Stimulated activated CD4-positive, alpha-beta T cell treated with anti-CD3 and anti-CD28 coated beads, Interleukin-4, amount 100 ng/mL, for 48 hours (primary cell): ENCODE measurements around the gene SEC63.
"Not testable (repeated sequence)": the region's sequence is repeated elsewhere in the genome, so short reads cannot be mapped to it uniquely, and the experiment has no call there.

Experiments used
- DNase-seq, 2 donors: peaks; one replicate each; pipeline ENCODE4 v3.0.0-alpha.2; 2020; ENCODE audit warnings: low read depth in 2 of 2

SEC63 gene, protein sequence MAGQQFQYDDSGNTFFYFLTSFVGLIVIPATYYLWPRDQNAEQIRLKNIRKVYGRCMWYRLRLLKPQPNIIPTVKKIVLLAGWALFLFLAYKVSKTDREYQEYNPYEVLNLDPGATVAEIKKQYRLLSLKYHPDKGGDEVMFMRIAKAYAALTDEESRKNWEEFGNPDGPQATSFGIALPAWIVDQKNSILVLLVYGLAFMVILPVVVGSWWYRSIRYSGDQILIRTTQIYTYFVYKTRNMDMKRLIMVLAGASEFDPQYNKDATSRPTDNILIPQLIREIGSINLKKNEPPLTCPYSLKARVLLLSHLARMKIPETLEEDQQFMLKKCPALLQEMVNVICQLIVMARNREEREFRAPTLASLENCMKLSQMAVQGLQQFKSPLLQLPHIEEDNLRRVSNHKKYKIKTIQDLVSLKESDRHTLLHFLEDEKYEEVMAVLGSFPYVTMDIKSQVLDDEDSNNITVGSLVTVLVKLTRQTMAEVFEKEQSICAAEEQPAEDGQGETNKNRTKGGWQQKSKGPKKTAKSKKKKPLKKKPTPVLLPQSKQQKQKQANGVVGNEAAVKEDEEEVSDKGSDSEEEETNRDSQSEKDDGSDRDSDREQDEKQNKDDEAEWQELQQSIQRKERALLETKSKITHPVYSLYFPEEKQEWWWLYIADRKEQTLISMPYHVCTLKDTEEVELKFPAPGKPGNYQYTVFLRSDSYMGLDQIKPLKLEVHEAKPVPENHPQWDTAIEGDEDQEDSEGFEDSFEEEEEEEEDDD

DNA sequence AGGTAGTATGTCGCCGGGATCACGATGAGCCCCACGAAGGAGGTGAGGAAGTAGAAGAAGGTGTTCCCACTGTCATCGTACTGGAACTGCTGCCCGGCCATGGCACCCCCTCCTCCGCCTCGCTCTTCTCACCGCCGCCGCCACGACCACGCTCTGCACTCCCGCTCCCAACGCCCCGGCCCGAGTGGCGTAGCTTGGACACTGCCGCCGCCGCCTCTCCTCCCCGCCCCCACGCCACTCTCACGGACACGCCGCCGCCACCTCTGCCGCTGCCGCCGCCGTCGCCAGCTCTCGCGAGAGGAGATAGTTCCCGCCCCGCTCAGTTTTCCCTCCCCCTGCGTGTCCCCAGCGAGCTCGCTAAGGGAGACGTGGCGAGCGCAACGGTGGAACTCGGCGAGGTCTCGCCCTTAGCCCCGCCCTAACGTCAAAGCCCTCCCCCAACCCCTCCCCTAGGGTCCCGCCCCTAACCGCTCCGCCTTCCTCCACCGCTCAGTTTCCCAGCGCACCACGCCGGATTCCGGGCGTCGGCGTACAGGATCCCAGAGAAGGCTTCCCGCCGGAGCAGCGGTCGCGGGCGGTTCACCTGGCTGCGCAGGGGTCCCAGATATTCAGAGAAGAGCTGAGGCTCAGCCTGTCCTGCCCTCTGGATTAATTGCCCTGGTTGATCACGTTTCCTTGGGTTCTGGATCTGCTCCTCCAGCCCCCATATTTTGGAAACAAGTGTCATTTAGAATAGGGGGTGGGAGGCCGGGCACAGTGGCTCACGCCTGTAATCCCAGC is at the start of gene SEC63:
SEC63 (minus strand) TSS at position 300 of the 780 bp plus-strand sequence; CDS start at position 101, 199 bp downstream.
- peak; percentile 96 to 97 for DNase-seq

DNA sequence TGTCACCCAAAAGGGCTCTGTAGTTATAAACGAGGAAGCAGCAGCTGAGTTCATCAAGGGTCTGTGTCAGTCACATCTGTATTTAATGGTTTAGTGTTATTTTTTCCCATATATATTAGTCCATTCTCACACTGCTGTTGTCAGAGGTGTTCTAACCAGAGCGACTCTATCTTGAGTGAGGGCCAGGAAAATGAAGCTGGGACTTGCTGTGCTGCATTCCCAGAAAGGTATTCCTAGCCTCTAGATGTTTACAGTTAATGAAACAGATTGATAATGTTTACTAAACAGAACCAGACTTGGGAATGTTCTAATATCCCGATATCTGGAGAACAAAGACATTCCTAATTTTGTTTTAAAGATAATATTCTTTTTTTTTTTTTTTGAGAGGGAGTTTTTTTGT is 48.0 kb upstream of the SEC63 start:
- DNase-seq, result no peak

DNA sequence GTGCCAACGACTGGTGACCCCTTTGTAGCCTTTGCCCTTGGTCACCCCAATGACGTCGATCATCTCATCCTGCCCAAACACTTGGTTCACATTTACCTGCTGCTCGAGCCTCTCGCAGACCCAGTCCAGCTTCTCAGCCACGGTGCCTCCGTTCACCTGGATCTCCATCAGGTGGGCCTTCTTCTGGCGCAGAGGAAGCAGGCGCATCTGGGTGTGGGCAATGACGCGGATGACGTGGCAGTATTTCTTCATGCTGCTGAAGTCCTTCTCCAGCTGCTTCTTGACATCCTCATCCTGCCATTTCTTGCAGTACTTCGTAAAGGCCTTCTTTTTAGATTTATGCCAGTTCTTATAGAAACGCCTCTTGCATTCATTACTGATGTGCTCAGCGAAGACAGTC is 46.9 kb upstream of the SEC63 start:
- DNase-seq, result no peak

DNA sequence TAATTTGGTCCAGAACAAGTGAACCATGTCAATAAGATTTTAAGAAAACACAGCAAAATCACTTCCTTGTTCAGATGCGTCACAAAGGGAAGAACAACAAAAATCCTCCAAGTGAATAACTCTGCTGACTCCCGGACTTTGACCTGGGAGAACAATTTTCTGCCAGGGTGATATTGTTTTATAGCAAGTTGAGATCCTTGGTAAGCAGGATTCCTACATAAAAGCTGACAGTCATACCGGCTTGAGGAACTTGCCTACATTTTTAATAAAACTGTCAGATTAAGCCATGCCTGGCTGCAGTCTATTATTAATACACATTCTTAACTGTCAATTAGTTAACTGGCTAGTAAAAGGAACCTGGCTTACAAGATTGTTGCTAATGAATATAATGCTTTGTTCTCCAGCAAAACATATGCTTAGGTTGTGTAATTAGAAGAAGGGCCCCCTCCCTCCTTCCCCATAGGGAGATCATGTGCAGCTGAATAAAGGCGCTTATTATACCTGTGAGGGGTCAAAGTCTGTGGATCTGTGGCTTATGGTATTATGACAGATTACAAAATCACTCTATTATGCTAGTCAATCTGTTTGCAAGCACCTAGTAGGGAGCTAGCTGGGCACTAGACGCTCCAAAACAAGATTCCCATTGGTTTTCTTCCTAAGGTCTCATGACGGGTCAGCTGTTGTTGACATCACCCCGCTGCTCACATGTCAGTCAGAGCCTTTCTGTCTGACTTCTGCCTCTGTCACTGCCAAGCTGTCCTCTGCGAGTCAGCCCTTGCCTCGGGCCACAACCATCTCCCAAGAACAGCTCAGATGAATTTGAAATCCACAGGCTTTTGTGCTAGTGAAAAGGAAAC is 44.6 kb upstream of the SEC63 start:
- DNase-seq, result no peak

DNA sequence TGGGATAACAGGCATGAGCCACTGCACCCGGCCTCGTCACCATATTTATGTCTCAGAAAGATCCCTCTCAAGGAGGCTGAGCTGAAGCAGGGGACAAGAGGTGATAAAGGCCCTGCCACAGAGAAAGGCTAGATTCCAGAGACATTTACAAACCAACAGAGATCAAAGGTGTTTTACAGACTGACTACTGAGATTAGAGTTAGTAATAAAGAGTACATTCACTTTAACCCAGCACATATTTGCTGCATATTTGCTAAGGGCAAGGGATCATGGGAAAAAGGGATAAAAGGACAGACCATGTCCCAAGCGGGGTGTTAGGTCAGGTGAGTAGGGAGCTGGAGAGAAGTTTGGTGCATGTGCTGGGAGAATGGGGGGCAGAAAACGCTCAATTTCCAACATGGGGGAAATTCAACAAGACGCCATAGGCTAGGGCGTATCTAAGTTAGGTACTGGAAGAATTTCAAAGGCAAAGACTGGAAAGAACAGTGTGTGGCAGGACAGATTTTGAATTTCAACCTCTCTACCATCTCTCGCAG is 43.8 kb upstream of the SEC63 start:
- DNase-seq, result no peak

DNA sequence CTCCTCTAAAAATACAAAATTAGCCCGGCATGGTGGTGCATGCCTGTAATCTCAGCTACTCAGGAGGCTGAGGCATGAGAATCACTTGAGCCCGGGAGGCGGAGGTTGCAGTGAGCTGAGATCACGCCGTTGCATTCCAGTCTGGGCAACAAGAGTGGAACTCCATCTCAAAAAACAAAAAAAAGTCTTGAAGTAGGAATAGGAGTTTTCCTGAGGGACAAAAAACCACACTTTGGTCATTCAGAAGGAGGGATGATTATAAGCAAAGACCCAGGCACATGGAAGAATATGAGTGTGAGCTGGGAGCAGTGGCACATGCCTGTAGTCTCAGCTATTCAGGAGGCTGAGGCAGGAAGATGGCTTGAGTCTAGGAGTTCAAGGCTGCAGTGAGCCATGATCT is 42.3 kb upstream of the SEC63 start:
- DNase-seq, result not testable (repeated sequence)

DNA sequence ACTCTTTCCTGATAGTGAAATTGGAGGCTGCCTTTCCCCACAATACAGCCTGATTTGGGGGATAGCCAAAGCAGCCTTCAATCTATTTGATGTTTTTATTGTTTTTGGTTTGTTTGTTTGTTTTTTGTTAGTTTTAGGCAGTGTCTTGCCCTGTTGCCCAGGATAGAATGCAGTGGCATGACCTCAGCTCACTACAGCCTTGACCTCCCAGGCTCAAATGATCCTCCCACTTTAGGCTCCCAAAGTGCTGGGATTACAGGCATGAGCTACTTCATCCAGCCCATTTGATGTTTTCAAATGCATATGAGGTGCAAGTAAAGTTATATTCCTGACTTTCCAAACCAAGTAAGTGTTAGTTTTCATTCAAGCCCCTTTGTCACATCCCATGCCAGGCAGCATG is 41.3 kb upstream of the SEC63 start:
- no peak for DNase-seq

DNA sequence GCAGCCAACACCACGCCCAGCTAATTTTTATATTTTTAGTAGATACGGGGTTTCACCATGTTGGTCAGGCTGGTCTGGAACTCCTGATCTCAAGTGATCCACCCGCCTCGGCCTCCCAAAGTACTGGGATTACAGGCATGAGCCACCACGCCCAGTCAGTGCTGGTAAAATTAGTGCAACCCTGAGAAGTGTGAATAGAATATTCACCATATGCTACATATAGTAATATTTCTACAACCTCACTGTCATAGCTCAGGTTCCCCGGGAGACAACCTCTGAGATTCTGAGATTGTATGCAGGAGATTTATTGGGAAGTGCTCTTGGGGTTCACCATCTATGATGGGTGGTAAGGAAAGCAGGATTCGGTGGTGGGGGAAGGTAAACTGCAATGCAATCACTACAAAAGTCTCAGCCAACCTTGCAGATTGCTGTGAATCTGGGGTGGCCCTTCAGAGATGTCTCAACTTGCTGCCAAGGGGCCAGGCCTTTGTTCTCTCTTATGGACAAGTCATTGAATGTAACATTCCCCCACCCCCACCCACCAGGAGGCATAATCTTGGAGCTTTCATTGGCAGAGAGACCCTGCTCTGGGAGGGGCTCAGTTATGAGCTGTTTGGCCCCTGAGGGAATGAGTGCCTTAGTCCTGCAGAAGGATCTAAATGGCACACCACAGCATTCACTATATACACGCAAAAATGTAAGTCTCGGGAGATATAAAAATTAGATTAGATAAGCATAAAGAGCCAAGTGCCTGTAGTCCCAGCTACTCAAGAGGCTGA is 34.0 kb upstream of the SEC63 start:
- DNase-seq, result no peak

DNA sequence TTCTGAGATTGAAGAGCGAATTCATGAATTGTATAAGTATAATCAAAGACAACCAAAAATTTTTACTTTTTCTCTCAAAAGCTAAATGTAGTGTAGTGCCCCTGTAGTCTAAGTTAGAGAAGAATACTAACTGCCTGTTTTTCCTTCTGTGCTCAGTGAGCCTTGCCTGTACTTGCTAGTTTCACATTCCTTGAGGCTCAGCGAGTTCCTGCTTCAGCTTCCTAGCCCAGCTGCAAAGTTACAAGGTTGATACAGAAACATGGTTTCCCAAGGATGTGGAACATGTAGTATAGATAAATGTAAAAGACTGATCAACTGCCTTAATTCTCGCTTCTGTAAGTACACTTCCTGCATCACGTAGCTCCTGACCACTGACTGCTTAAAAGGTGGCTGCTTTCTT is 33.1 kb upstream of the SEC63 start:
- DNase-seq, result no peak

DNA sequence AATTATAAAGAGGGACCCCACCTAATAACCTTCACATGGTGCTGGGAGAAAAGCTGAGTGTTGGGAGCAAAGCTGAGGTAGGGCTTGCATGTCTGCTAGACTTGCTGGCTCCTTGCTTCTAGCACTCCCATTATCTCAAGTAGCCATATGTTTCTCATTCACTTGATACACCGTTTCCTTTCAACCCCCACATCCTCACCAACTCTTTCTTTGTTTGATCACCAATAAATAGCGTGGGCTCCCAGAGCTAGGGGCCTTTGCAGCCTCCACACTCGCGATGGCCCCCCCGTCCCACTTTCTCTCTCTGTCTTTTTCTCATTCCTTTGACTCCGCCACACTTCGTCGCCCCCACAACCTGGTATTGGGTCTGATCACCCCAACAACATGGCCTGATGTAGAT is 32.6 kb upstream of the SEC63 start:
- not testable (repeated sequence) for DNase-seq

DNA sequence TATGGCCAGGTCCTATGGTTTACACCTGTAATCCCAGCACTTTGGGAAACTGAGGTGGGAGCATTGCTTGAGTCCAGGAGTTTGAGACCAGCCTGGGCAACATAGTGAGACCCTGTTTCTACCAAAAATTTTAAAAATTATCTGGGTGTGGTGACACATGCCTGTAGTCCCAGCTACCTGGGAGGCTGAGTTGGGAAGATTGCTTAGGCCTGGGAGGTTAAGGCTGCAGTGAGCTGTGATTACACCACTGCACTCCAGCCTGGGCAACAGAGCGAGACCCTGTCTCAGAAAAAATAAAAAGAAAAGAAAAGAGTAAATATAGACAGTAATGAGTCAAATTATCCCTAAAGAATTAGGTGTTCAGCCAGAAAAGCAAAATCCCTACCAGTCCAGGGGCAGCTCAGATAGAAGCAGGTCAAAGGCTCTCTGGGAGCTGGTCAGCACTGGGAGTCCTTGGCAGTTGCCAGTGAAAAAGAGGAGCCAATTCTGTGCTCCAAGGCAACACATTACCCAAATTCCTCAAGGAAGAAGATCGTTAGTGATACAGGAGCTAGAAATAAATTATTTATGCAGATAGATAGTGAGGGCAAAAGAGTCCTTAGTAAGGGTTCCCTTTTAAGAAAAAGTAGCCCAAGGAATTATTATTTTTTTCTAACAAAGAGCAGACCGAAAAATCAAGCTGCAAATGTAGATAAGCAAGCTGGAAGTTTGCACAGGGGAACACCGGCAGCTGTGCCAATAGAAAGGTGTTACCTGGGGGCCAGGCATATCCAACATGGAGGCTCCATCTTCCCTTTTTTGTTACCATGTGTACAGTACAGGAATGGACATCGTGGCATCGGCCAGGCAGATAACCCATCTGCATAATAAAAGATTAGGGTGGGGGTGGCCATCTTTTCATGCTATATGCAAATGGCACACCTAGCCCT is 31.4 kb upstream of the SEC63 start:
- no peak for DNase-seq

DNA sequence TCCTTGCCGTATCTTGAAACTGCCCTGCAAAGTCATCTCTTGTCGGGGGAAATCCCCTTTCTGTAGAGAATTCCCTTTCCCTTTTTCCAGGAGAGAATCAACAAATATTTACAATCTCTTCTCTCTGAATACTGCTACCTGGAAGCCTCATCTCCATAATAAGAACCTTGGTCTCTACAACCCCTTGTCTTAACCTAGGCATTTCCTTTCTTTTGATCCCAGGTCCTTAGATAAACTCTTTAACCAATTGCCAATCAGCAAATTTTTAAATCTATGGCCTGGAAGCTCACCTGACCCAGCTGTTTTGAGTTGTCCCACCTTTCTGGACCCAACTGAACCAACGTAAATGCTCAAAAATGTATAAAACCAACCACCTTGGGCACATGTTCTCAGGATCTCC is 30.6 kb upstream of the SEC63 start:
- DNase-seq, result no peak

DNA sequence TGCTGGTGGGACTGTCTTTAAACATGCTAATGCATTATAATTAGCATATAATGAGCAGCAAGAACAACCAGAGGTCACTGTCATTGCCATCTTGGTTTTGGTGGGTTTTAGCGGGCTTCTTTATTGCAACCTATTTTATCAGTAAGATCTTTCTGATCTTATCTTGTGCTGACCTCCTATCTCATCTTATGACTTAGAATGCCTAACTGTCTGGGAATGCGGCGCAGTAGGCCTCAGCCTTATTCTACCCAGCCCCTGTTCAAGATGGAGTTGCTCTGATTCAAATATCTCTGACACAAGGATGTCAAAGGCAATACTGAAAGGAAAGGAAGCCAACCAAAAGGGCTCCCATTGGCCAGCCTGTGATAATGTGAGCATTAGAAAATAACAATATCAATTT is 29.8 kb upstream of the SEC63 start:
- no peak for DNase-seq

DNA sequence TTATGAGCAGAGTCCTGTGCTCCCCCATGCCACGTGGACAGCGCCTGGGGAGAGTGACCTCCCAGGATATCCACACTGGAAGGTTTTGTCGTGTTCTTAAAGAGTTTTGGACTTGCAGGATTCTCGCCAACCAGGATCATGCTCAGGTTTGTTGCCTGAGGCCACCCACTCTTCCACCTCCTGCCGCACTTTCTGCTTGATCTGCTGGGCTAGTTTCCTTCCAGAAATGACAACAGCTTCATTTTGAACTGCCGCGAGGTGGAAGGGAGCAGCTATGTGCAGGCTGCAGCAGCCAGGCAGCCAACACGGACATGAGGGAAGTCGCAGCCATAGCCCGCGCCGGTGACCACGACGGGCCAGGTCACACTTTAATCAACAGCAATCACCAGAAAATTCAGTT is 27.7 kb upstream of the SEC63 start:
- DNase-seq, result no peak

DNA sequence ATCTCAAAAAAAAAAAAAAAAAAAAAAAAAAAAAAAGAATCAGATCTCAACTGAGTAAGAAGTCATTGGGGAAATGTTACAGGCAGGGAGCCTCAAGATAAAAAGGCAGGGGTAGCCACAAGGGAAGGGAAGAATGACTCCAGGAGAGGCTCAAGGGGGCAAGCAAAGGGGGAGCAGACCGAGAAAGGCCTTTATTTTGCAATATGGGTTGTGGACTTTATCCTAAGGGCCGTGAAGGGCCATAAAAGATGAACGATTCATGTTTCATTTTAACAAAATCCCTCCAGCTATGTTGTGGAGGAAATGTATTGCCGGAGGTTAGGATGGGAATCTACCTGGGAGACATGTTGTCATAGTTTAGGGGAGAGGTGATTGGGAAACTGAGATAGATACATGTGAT is 25.8 kb upstream of the SEC63 start:
- DNase-seq, result no peak

DNA sequence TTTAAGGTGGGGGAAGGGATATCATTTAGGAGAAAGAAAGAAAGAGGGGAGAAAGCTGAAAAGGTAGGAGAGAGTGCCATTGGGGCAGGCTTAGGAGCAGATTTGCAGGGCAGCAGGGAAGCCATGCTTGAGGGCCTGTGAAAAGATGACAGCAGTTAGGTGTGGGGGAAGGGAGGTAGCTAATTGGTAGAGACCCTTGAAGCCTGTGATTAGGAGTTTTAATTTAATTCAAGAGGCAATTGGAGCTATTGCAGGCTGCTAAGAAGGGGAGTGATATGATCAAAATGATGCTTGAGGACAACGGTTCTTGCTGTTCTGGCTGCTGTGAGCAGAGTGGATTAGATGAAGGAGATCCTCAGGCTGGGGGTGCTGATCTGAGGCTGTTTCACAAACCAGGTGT is 24.5 kb upstream of the SEC63 start:
- DNase-seq, result no peak

DNA sequence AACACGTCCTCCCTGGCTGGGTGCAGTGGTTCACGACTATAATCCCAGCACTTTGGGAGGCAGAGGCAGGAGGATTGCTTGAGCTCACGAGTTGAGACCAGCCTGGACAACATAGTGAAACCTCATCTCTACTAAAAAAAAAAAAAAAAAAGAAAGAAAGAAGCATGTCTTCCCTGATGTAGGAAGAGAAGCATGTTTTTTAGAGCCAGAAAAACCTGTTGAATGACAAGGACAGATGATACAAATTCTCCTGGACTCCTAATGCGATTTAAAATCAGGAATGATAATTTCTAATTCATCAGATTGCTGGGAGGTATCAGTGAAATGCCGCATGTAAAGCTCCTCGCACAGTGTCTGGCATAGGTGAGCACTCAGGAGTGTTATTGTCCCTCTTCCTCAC is 23.7 kb upstream of the SEC63 start:
- no peak for DNase-seq

DNA sequence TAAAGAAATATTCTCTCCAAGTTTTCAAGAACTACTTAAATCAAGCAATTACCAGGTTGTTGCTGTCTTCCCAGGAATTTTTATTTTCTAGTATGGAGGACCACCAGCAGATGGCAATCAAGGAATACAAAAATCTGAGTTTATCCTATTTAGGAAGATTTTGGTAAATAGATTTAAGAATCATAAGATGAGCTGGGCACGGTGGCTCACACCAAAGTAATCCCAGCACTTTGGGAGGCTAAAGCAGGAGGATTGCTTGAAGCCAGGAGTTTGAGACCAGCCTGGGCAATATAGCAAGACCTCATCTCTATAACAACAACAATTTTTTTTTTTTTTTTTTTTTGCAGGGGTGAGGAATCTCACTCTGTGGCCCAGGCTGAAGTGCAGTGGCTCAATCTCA is 19.3 kb upstream of the SEC63 start:
- DNase-seq, result no peak

DNA sequence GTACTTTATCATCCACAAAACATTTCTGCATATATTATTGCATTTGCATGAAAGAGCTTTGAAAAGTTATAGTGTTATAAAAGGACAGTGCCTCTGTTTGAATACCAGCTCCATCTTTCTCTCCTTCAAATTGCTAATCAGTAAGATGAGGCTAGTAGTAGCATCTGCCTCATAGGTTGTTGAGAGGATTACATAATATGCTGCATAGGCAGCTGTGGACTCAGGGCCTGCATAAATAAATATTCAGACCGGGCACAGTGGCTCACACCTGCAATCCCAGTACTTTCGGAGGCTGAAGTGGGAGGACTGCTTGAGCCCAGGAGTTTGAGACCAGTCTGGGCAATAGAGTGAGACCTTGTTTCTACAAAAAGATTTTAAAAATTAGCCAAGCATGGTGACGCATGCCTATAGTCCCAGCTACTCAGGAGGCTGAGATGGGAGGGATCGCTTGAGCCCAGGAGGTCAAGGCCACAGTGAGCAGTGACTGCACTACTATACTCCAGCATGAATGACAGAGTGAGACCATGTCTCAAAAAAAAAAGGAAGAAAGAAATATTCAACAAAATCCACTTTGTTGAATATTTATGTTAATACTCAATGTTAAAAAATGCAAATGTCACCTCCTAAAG is 18.3 kb upstream of the SEC63 start:
- DNase-seq, result no peak
